Measurements from ENCODE around the gene DAAM2. TPM values are rescaled to one million over a fixed set of nuclear protein-coding genes. Genes with fewer than 3 reads are reported as not detected.

DAAM2 gene
- total and polyA plus RNA-seq, 8 donors, result 9.3 to 78.8 (median 19.3) TPM

DNA sequence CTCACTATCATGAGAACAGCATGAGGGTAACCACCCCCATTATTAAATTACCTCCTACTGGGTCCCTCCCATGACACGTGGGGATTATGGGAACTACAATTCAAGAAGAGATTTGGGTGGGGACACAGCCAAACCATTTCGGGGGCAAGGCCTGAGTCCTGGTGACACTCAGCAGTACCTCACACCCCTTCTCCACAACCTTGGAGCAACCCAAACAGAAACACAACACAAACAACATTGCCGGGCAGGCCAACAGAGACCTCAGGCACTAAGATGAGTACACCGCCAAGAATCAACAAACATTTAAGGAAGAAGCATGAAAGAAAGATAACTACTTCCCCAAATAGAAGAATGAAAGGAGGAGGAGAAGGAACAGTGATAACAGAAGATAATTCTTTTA, 125.2 kb downstream of the DAAM2 start:
- DNase-seq, result no peak

DNA sequence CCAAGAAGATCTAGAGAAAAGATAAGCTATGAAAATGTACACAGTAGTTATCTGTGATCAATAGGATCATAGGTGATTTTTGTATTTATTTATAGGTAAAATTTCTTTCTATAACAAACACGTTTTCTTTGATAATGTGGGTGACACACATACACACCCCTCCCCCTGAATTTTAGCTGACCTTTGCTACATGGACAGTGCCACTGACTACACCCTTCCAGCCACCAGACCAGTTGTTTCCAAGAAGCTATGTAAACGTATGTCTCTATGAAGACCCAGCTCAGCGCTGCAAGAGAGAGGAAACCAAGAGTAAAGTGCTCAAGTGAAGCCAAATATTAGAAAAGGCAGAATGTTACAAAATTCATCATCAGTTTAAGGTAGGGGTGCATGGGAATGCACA, 125.8 kb downstream of the DAAM2 start:
- no peak for DNase-seq
- H3K36me3 ChIP-seq, result peaks cover 16 to 83% (median 61%) of the 10 kb centered on the region in 4 donors
- no peak overlapping the region for H3K4me3 ChIP-seq
- no peak for TF ChIP-seq POLR2AphosphoS5 (IDR thresholded peaks at IDR 0.05)
- TF ChIP-seq EP300 (IDR thresholded peaks at IDR 0.05), result no peak
- TF ChIP-seq, protein P1, sequence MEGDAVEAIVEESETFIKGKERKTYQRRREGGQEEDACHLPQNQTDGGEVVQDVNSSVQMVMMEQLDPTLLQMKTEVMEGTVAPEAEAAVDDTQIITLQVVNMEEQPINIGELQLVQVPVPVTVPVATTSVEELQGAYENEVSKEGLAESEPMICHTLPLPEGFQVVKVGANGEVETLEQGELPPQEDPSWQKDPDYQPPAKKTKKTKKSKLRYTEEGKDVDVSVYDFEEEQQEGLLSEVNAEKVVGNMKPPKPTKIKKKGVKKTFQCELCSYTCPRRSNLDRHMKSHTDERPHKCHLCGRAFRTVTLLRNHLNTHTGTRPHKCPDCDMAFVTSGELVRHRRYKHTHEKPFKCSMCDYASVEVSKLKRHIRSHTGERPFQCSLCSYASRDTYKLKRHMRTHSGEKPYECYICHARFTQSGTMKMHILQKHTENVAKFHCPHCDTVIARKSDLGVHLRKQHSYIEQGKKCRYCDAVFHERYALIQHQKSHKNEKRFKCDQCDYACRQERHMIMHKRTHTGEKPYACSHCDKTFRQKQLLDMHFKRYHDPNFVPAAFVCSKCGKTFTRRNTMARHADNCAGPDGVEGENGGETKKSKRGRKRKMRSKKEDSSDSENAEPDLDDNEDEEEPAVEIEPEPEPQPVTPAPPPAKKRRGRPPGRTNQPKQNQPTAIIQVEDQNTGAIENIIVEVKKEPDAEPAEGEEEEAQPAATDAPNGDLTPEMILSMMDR (IDR thresholded peaks at IDR 0.05), result no peak
- no peak for TF ChIP-seq POLR2A (IDR thresholded peaks at IDR 0.05)
- H3K4me1 ChIP-seq, result peaks cover 0 to 11% (median 0%) of the 10 kb centered on the region in 4 donors
- H3K27me3 ChIP-seq, result no peaks in the 10 kb centered on the region
- no peaks in the 10 kb centered on the region for H3K9me3 ChIP-seq
- intact Hi-C loops (cut with DNase I; ENCODE audit: low total_unique reads), result no loop called here
- no peak overlapping the region for H3K27ac ChIP-seq
- 42 to 62% (median 53%) methylated on average over 3 of the region's 3 CpGs for WGBS, 5 donors

More for the DNA sequence above, 125.2 kb downstream of the DAAM2 start:
- peaks cover 0 to 7% (median 0%) of the 10 kb centered on the region in 4 donors for H3K4me1 ChIP-seq
- H3K9me3 ChIP-seq, result no peaks in the 10 kb centered on the region
- intact Hi-C loops (cut with DNase I; ENCODE audit: low total_unique reads), result no loop called here
- no peak overlapping the region for H3K4me3 ChIP-seq
- no peaks in the 10 kb centered on the region for H3K27me3 ChIP-seq
- peaks cover 18 to 83% (median 61%) of the 10 kb centered on the region in 4 donors for H3K36me3 ChIP-seq
- WGBS, 5 donors, result 54 to 80% (median 65%) methylated on average over 4 of the region's 4 CpGs
- TF ChIP-seq POLR2AphosphoS5 (IDR thresholded peaks at IDR 0.05) (no peak), POLR2A (IDR thresholded peaks at IDR 0.05) (no peak)
- H3K27ac ChIP-seq, result no peak overlapping the region

DNA sequence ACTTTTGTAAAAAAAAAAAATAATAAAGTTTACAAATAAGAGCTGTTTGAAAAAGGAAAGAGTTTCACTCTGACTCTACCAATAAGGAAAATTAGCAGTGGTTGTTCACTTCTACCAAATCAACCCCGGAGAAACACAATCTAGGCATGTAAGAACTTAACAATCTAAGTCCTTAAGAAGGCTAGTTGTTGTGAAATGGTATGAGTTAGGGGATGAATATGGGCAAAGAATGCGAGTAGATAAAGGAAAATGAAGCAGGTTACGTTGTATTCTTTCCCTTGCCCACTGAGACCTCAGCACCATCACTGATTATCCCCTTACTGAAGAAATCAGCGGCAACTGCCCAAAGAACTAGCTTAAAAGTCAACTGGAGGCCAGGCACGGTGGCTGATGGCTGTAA, 126.7 kb downstream of the DAAM2 start:
- no peak for DNase-seq
- Histone ChIP-seq H3K4me3 (no peak overlapping the region), H3K9me3 (no peaks in the 10 kb centered on the region), H3K27me3 (no peaks in the 10 kb centered on the region), H3K36me3 (peaks cover 15 to 83% (median 61%) of the 10 kb centered on the region in 4 donors), H3K27ac (no peak overlapping the region), H3K4me1 (peaks cover 0 to 19% (median 5%) of the 10 kb centered on the region in 4 donors)
- intact Hi-C loops (cut with DNase I; ENCODE audit: low total_unique reads), result no loop called here
- no peak for TF ChIP-seq POLR2A (IDR thresholded peaks at IDR 0.05)
- TF ChIP-seq EP300 (IDR thresholded peaks at IDR 0.05), result no peak
- TF ChIP-seq, protein P1 (IDR thresholded peaks at IDR 0.05), result no peak
- TF ChIP-seq POLR2AphosphoS5 (IDR thresholded peaks at IDR 0.05), result no peak
- WGBS, 5 donors, result 85 to 94% (median 86%) methylated on average over 5 of the region's 5 CpGs

DNA sequence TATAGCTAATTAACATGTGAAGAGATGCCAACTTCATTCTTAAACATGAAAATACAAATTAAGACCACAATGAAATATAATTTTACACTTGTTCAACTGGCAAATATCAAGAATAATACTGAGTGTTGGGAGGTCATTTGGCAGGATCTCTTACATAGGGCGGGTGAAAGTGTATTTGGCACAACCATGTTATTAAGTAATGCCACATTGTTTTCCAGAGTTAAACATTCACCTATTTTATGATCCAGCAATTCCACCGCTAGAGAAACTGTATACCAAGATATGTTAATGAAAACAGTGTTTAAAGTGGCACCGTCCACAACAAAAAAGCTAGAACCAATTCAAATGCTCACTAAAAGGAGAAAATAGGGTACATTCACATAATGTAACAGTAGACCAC, 128.0 kb downstream of the DAAM2 start:
- WGBS, 5 donors, result 34 to 58% (median 43%) methylated on average over 3 of the region's 3 CpGs
- no peaks in the 10 kb centered on the region for H3K27me3 ChIP-seq
- H3K4me3 ChIP-seq, result no peak overlapping the region
- H3K9me3 ChIP-seq, result no peaks in the 10 kb centered on the region
- no peak for DNase-seq
- H3K36me3 ChIP-seq, result peaks cover 24 to 83% (median 60%) of the 10 kb centered on the region in 4 donors
- intact Hi-C loops (cut with DNase I; ENCODE audit: low total_unique reads), result no loop called here
- TF ChIP-seq, protein P1 (IDR thresholded peaks at IDR 0.05), result no peak
- TF ChIP-seq EP300 (IDR thresholded peaks at IDR 0.05), result no peak
- no peak for TF ChIP-seq POLR2AphosphoS5 (IDR thresholded peaks at IDR 0.05)
- no peak for TF ChIP-seq POLR2A (IDR thresholded peaks at IDR 0.05)
- no peak overlapping the region for H3K27ac ChIP-seq
- peaks cover 0 to 30% (median 10%) of the 10 kb centered on the region in 4 donors for H3K4me1 ChIP-seq

DNA sequence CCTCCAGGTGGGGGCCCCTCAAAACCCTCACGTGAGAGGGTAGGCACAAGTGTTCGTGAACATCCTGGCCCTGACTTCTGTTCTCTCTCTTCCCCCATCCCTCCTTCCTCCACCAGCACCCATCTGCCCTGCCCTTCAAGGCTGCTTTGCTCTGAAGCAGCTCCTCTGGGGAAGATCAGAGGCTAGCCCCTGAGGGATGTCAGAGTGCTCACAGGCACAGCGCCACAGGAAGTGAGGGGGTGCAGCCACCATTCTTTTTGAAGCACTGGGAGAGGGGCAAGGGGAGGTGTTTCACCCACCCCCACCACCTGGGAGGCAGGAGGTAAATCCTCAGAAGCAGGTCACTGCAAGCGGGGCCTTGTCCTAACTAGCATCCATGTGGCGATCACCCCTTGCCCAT, 130.6 kb downstream of the DAAM2 start:
- 87 to 98% (median 88%) methylated on average over 5 of the region's 5 CpGs for WGBS, 5 donors
- Histone ChIP-seq H3K4me3 (no peak overlapping the region), H3K27ac (no peak overlapping the region), H3K9me3 (no peaks in the 10 kb centered on the region), H3K27me3 (no peaks in the 10 kb centered on the region), H3K4me1 (peaks cover 0 to 40% (median 18%) of the 10 kb centered on the region in 4 donors), H3K36me3 (peaks cover 18 to 69% (median 52%) of the 10 kb centered on the region in 4 donors)
- intact Hi-C loops (cut with DNase I; ENCODE audit: low total_unique reads), result no loop called here
- DNase-seq, result no peak
- TF ChIP-seq EP300 (IDR thresholded peaks at IDR 0.05) (no peak), POLR2AphosphoS5 (IDR thresholded peaks at IDR 0.05) (no peak), POLR2A (IDR thresholded peaks at IDR 0.05) (no peak)
- TF ChIP-seq, protein P1 (IDR thresholded peaks at IDR 0.05), result no peak

Data from stomach (tissue), 9 donors.